ENCODE results near the gene SSU72.

DNA sequence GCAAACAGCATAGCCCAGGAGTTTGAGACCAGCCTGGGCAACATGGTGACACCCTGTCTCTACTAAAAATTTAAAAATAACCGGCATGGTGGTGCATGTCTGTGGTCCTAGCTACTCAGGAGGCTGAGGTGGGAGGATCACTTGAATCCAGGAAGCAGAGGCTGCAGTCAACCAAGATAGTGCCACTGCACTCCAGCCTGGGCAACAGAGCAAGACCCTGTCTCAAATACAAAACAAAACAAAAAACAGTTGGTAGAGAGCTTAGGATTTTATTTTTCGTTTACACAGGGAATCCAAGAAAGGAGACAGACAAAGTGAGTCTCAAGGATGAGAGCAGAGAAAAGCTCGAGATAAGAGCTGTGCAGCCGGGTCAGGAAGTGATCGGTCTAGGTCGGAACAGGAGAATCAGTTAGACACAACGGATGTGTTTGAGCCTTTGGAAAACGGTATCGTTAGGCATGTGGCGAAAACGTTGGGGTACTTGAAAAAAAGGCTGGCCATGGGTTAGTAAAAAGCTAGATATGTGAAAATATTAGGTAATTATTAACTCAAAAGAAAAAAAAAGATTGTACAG, 38.9 kb upstream of the SSU72 start:
- TF ChIP-seq, protein P1, sequence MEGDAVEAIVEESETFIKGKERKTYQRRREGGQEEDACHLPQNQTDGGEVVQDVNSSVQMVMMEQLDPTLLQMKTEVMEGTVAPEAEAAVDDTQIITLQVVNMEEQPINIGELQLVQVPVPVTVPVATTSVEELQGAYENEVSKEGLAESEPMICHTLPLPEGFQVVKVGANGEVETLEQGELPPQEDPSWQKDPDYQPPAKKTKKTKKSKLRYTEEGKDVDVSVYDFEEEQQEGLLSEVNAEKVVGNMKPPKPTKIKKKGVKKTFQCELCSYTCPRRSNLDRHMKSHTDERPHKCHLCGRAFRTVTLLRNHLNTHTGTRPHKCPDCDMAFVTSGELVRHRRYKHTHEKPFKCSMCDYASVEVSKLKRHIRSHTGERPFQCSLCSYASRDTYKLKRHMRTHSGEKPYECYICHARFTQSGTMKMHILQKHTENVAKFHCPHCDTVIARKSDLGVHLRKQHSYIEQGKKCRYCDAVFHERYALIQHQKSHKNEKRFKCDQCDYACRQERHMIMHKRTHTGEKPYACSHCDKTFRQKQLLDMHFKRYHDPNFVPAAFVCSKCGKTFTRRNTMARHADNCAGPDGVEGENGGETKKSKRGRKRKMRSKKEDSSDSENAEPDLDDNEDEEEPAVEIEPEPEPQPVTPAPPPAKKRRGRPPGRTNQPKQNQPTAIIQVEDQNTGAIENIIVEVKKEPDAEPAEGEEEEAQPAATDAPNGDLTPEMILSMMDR (IDR thresholded peaks at IDR 0.05) = no peak
- no peak for TF ChIP-seq POLR2A (IDR thresholded peaks at IDR 0.05)
- no peak for TF ChIP-seq EP300 (IDR thresholded peaks at IDR 0.05)

Measured in tibial nerve (tissue), 4 donors.